ENCODE results near the gene ELP2. TPM values are rescaled to one million over a fixed set of nuclear protein-coding genes. Genes with fewer than 3 reads are reported as not detected.
"Not testable (repeated sequence)": the region's sequence is repeated elsewhere in the genome, so short reads cannot be mapped to it uniquely, and the experiment has no call there.

ELP2 gene
- total and polyA plus RNA-seq, 12 donors: 33.7 to 69.2 (median 57.9) TPM

GRCh38 chr18:36086186-36086585 lies 43.5 kb upstream of the ELP2 start:
- no peak for TF ChIP-seq CTCF (IDR thresholded peaks at IDR 0.05)
- WGBS, 2 donors: 78 to 89% methylated on average over 8 of the region's 8 CpGs

GRCh38 chr18:36088256-36088655 lies 41.4 kb upstream of the ELP2 start:
- Histone ChIP-seq H3K9me3 (peaks cover 0 to 15% (median 0%) of the 10 kb centered on the region in 11 donors), H3K36me3 (no peaks in the 10 kb centered on the region), H3K27ac (no peak overlapping the region), H3K4me3 (no peak overlapping the region), H3K27me3 (no peaks in the 10 kb centered on the region), H3K4me1 (no peaks in the 10 kb centered on the region)
- no peak for ATAC-seq
- WGBS, 2 donors: 77 to 83% methylated on average over 2 of the region's 2 CpGs
- TF ChIP-seq CTCF (IDR thresholded peaks at IDR 0.05): no peak
- intact Hi-C loops (cut with DNase I): no loop called here
- DNase-seq: no peak

More at GRCh38 chr18:36086186-36086585, 43.5 kb upstream of the ELP2 start:
- no peaks in the 10 kb centered on the region for H3K4me1 ChIP-seq
- H3K4me3 ChIP-seq: no peak overlapping the region
- H3K9me3 ChIP-seq: peaks cover 0 to 26% (median 0%) of the 10 kb centered on the region in 11 donors
- H3K27ac ChIP-seq: no peak overlapping the region
- H3K27me3 ChIP-seq: no peaks in the 10 kb centered on the region
- ATAC-seq (no peak), DNase-seq (no peak)
- no peaks in the 10 kb centered on the region for H3K36me3 ChIP-seq
- intact Hi-C loops (cut with DNase I): no loop called here

- no peak for TF ChIP-seq CTCF (IDR thresholded peaks at IDR 0.05)
- ATAC-seq (no peak), DNase-seq (no peak)
- no peaks in the 10 kb centered on the region for H3K27me3 ChIP-seq
- intact Hi-C loops (cut with DNase I): no loop called here
- H3K9me3 ChIP-seq: peaks cover 0 to 9% (median 0%) of the 10 kb centered on the region in 11 donors
- WGBS, 2 donors: 79 to 88% methylated on average over 6 of the region's 6 CpGs
- no peaks in the 10 kb centered on the region for H3K36me3 ChIP-seq
- no peaks in the 10 kb centered on the region for H3K4me1 ChIP-seq
- no peak overlapping the region for H3K4me3 ChIP-seq
- H3K27ac ChIP-seq: no peak overlapping the region
Observed at GRCh38 chr18:36089001-36089400, 40.7 kb upstream of the ELP2 start.

- H3K9me3 ChIP-seq, DNase-seq, H3K27ac ChIP-seq, H3K27me3 ChIP-seq, ATAC-seq, H3K36me3 ChIP-seq, H3K4me3 ChIP-seq, H3K4me1 ChIP-seq: not testable (repeated sequence)
- intact Hi-C loops (cut with DNase I): loop anchor here in 3 of 10 donors (5.0 to 10.0 kb wide), 3 partner anchors 77 to 483 kb away; no protein-coding TSS in a partner anchor
- 69 to 87% methylated on average over 5 of the region's 5 CpGs for WGBS, 2 donors
Observed at GRCh38 chr18:36092116-36092515, 37.6 kb upstream of the ELP2 start.

GRCh38 chr18:36094431-36094830 lies 35.3 kb upstream of the ELP2 start:
- Histone ChIP-seq H3K4me3 (no peak overlapping the region), H3K9me3 (no peaks in the 10 kb centered on the region), H3K4me1 (no peaks in the 10 kb centered on the region), H3K27ac (no peak overlapping the region), H3K27me3 (peaks cover 0 to 5% (median 0%) of the 10 kb centered on the region in 7 donors), H3K36me3 (no peaks in the 10 kb centered on the region)
- DNase-seq (no peak), ATAC-seq (no peak)
- TF ChIP-seq CTCF (IDR thresholded peaks at IDR 0.05): no peak
- 59 to 64% methylated on average over 3 of the region's 3 CpGs for WGBS, 2 donors
- intact Hi-C loops (cut with DNase I): loop anchor here in 4 of 10 donors (2.0 to 10.0 kb wide), 4 partner anchors 80 to 480 kb away; no protein-coding TSS in a partner anchor

All from heart right ventricle (tissue), 16 donors.